HepG2 (cell line): ENCODE measurements around the gene MAPK7. TPM values are rescaled to one million over a fixed set of nuclear protein-coding genes. Genes with fewer than 3 reads are reported as not detected.
A peak's percentile ranks its signal among the peaks of the same experiment; 100 is the strongest.

Experiments used
- CHCHD3 ChIP-seq: sonication (generic); formaldehyde crosslinking; IDR thresholded peaks from 2 replicates; pipeline ENCODE4 v1.8.0; 2022; ENCODE audit warnings: mild to moderate bottlenecking, missing genetic modification reagents, moderate library complexity
- GMEB1 ChIP-seq: sonication (generic); formaldehyde crosslinking; IDR thresholded peaks from 2 replicates; pipeline ENCODE4 v1.5.1; 2020; ENCODE audit warnings: missing genetic modification reagents, mild to moderate bottlenecking, borderline replicate concordance
- HBP1 ChIP-seq: IDR thresholded peaks from 2 replicates; pipeline ENCODE4 v1.6.1; 2016; ENCODE audit warnings: low read depth, control low read depth
- MBNL3 ChIP-seq: fragments of 250-450 bp; sonication (Bioruptor Pico); conservative IDR thresholded peaks from 2 replicates; pipeline ENCODE4 v1.8.0; 2022; ENCODE audit warnings: mild to moderate bottlenecking, inconsistent platforms
- MIER2 ChIP-seq: IDR thresholded peaks from 2 replicates; pipeline ENCODE4 v1.6.1; 2016; ENCODE audit warnings: missing biosample characterization, missing genetic modification reagents
- MTA3 ChIP-seq: sonication (generic); formaldehyde crosslinking; IDR thresholded peaks from 2 replicates; pipeline ENCODE4 v1.4.0; 2020; ENCODE audit warnings: missing genetic modification reagents
- NFATC3 ChIP-seq: sonication (generic); formaldehyde crosslinking; IDR thresholded peaks from 2 replicates; pipeline ENCODE4 v1.5.1; 2020; ENCODE audit warnings: mild to moderate bottlenecking, missing genetic modification reagents
- NFIB ChIP-seq: sonication (generic); formaldehyde crosslinking; IDR thresholded peaks from 2 replicates; pipeline ENCODE4 v1.9.0; 2021; ENCODE audit warnings: missing genetic modification reagents, mild to moderate bottlenecking, borderline replicate concordance
- NR2F2 ChIP-seq: IDR thresholded peaks from 2 replicates; pipeline ENCODE4 v1.6.1; 2012; ENCODE audit warnings: low read depth, inconsistent platforms, borderline replicate concordance
- NR3C1 ChIP-seq: sonication (generic); formaldehyde crosslinking; IDR thresholded peaks from 2 replicates; pipeline ENCODE4 v1.4.0; 2020; ENCODE audit warnings: missing genetic modification reagents
- PAX8 ChIP-seq: sonication (generic); formaldehyde crosslinking; IDR thresholded peaks from 2 replicates; pipeline ENCODE4 v1.8.0; 2022; ENCODE audit warnings: mild to moderate bottlenecking, missing genetic modification reagents, borderline replicate concordance
- PRMT3 ChIP-seq: sonication (generic); formaldehyde crosslinking; IDR thresholded peaks from 2 replicates; pipeline ENCODE4 v1.8.1; 2022; ENCODE audit warnings: low read depth, mild to moderate bottlenecking, moderate library complexity, missing genetic modification reagents, borderline replicate concordance
- REPIN1 ChIP-seq: sonication (generic); formaldehyde crosslinking; IDR thresholded peaks from 2 replicates; pipeline ENCODE4 v1.8.0; 2022; ENCODE audit warnings: missing genetic modification reagents, low read depth, mild to moderate bottlenecking, borderline replicate concordance
- SIN3A ChIP-seq: IDR thresholded peaks from 2 replicates; pipeline ENCODE4 v1.6.1; 2011; ENCODE audit warnings: low read depth, mild to moderate bottlenecking, control low read depth, low read length, borderline replicate concordance
- SOX5 ChIP-seq: IDR thresholded peaks from 2 replicates; pipeline ENCODE4 v1.6.1; 2016; ENCODE audit warnings: borderline replicate concordance
- TGIF2 ChIP-seq: IDR thresholded peaks from 2 replicates; pipeline ENCODE4 v1.6.1; 2016; ENCODE audit warnings: control low read depth, missing compliant biosample characterization
- TOPORS ChIP-seq: sonication (generic); formaldehyde crosslinking; IDR thresholded peaks from 2 replicates; pipeline ENCODE4 v1.8.0; 2023; ENCODE audit warnings: mild to moderate bottlenecking, missing genetic modification reagents
- YEATS2 ChIP-seq: sonication (generic); formaldehyde crosslinking; IDR thresholded peaks from 2 replicates; pipeline ENCODE4 v1.4.0; 2020; ENCODE audit warnings: missing genetic modification reagents, borderline replicate concordance
- ZBTB38 ChIP-seq: sonication (generic); formaldehyde crosslinking; IDR thresholded peaks from 2 replicates; pipeline ENCODE4 v1.5.1; 2020; ENCODE audit warnings: mild to moderate bottlenecking, missing genetic modification reagents
- ZNF235 ChIP-seq: sonication (generic); formaldehyde crosslinking; IDR thresholded peaks from 2 replicates; pipeline ENCODE4 v1.8.1; 2023; ENCODE audit warnings: mild to moderate bottlenecking, missing genetic modification reagents, borderline replicate concordance
- ZNF484 ChIP-seq: sonication (generic); formaldehyde crosslinking; IDR thresholded peaks from 2 replicates; pipeline ENCODE4 v1.5.1; 2020; ENCODE audit warnings: mild to moderate bottlenecking, low read depth, missing genetic modification reagents, borderline replicate concordance
- ZNF501 ChIP-seq: sonication (generic); formaldehyde crosslinking; IDR thresholded peaks from 2 replicates; pipeline ENCODE4 v1.5.1; 2020; ENCODE audit warnings: mild to moderate bottlenecking, moderate library complexity, missing genetic modification reagents
- ZNF574 ChIP-seq: sonication (generic); formaldehyde crosslinking; IDR thresholded peaks from 2 replicates; pipeline ENCODE4 v1.4.0; 2020; ENCODE audit warnings: missing genetic modification reagents
- ZNF737 ChIP-seq: sonication (generic); formaldehyde crosslinking; IDR thresholded peaks from 2 replicates; pipeline ENCODE4 v1.5.0; 2020; ENCODE audit warnings: missing genetic modification reagents, mild to moderate bottlenecking, borderline replicate concordance
- ZSCAN25 ChIP-seq: sonication (generic); formaldehyde crosslinking; IDR thresholded peaks from 2 replicates; pipeline ENCODE4 v1.8.0; 2022; ENCODE audit warnings: mild to moderate bottlenecking, missing genetic modification reagents
- polyA plus RNA-seq, 8 experiments: library from polyadenylated mRNA; depleted of rRNA in 3 of 8; stranded (reverse) in 7 of 8; unstranded in 1 of 8; fragments of >200 nt; fragmentation: Illumina TruSeq in 4 of 8; extraction: Trizol in 4 of 8; gene quantifications; 2 replicates each; pipeline versions ENCODE4 v1.2.1 to v1.2.3, GENCODE V29; 2011 to 2016; ENCODE audit warnings: low read depth in 4 of 8, missing spikeins in 1 of 8, mixed read lengths in 1 of 8; ENCODE audit not compliant: insufficient read depth in 1 of 8
- total RNA-seq, 5 experiments: library from RNA; depleted of rRNA; stranded (reverse); fragments of >200 nt; fragmentation: Illumina TruSeq; extraction: Trizol; gene quantifications; 2 replicates each; pipeline ENCODE4 v1.2.3, GENCODE V29; 2016; ENCODE audit warnings: low read depth in 1 of 5

Gene MAPK7
- total and polyA plus RNA-seq, 2 of the 13 experiments (the other 11 are each of a cell fraction or from before 2014, with no cell fraction given), result 2.9 to 5.9 TPM

GRCh38 chr17:19336938-19337711 is 41.2 kb upstream of the MAPK7 start (continued):
- TF ChIP-seq SIN3A, result no peak
- peak; percentile 99 for TF ChIP-seq CHCHD3 (CRISPR knock-in tag)
- TF ChIP-seq ZNF574 (CRISPR knock-in tag), result peak; percentile 87
- TF ChIP-seq HBP1, result peak; percentile 80; the same call in 1 of the 2 replicates
- no peak for TF ChIP-seq NFIB (CRISPR knock-in tag)
- TF ChIP-seq NR3C1 (CRISPR knock-in tag), result no peak
- peak; percentile 75; the same call in 1 of the 2 replicates for TF ChIP-seq ZNF737 (CRISPR knock-in tag)
- no peak for TF ChIP-seq MTA3 (CRISPR knock-in tag)
- peak; percentile 93 for TF ChIP-seq REPIN1 (CRISPR knock-in tag)
- TF ChIP-seq NR2F2, result no peak
- no peak for TF ChIP-seq YEATS2 (CRISPR knock-in tag)
- TF ChIP-seq TOPORS (CRISPR knock-in tag), result peak; percentile 66; the same call in 1 of the 2 replicates
- TF ChIP-seq ZBTB38, result peak; percentile 81
- peak; percentile 84 for TF ChIP-seq TGIF2 (CRISPR knock-in tag)
- no peak for TF ChIP-seq PAX8
- TF ChIP-seq ZSCAN25 (CRISPR knock-in tag), result peak; percentile 66
- no peak for TF ChIP-seq ZNF235 (CRISPR knock-in tag)
- peak; percentile 19; the same call in 1 of the 2 replicates for TF ChIP-seq MIER2
- peak; percentile 59; the same call in 1 of the 2 replicates for TF ChIP-seq GMEB1 (CRISPR knock-in tag)
- no peak for TF ChIP-seq MBNL3
- TF ChIP-seq ZNF501 (CRISPR knock-in tag), result peak; percentile 60; the same call in 1 of the 2 replicates
- TF ChIP-seq SOX5 (CRISPR knock-in tag), result peak; percentile 60; the same call in 1 of the 2 replicates
- TF ChIP-seq NFATC3 (CRISPR knock-in tag), result 0 out of 2 replicates have a peak, but pooled peaks have one; percentile 73
- no peak for TF ChIP-seq ZNF484 (CRISPR knock-in tag)
- TF ChIP-seq PRMT3 (CRISPR knock-in tag), result peak; percentile 76; the same call in 1 of the 2 replicates
